K562 (cell line): ENCODE measurements around the gene NYAP1. TPM values are rescaled to one million over a fixed set of nuclear protein-coding genes. Genes with fewer than 3 reads are reported as not detected.

Source experiments
- ELF4 ChIP-seq: fragments of 450-650 bp; formaldehyde crosslinking; IDR thresholded peaks from 2 replicates; pipeline ENCODE4 v1.4.0; 2022; ENCODE audit warnings: missing genetic modification characterization
- ETV1 ChIP-seq: fragments of 450-650 bp; conservative IDR thresholded peaks from 2 replicates; pipeline ENCODE4 v1.6.1; 2016; ENCODE audit warnings: missing genetic modification characterization, control low read depth, low read depth, missing compliant biosample characterization
- MCM2 ChIP-seq: fragments of 450-650 bp; IDR thresholded peaks from 2 replicates; pipeline ENCODE4 v1.6.1; 2017; ENCODE audit warnings: low read depth, mild to moderate bottlenecking
- MTA2 ChIP-seq: fragments of 450-650 bp; IDR thresholded peaks from 2 replicates; pipeline ENCODE4 v1.6.1; 2016; ENCODE audit warnings: low read depth
- RBBP5 ChIP-seq: fragments of 200-600 bp; sonication (generic); IDR thresholded peaks from 2 replicates; pipeline ENCODE4 v1.6.1; 2012; ENCODE audit warnings: borderline replicate concordance, mild to moderate bottlenecking, low read length, control low read depth, inconsistent platforms; ENCODE audit not compliant: insufficient read depth, poor library complexity, severe bottlenecking
- SIN3A ChIP-seq, 2 experiments: fragments of 150-350 bp in 1 of 2; IDR thresholded peaks; 2 replicates each; pipeline ENCODE4 v1.6.1; 2011 to 2016; ENCODE audit warnings: borderline replicate concordance in 2 of 2, low read depth in 2 of 2, low read length in 2 of 2, mild to moderate bottlenecking in 2 of 2, moderate library complexity in 2 of 2; ENCODE audit not compliant: control insufficient read depth in 1 of 2
- SIRT6 ChIP-seq: IDR thresholded peaks from one replicate; pipeline ENCODE4 v1.6.1; 2012; ENCODE audit warnings: low read depth, mild to moderate bottlenecking, control low read depth, inconsistent platforms, low read length, moderate library complexity
- ZNF146 ChIP-seq: IDR thresholded peaks from one replicate; pipeline ENCODE4 v1.6.1; 2018; ENCODE audit warnings: missing compliant biosample characterization; ENCODE audit not compliant: unreplicated experiment
- ZNF318 ChIP-seq, 2 experiments: fragments of 450-650 bp; IDR thresholded peaks; 2 replicates each; pipeline ENCODE4 v1.6.1; 2016; ENCODE audit warnings: mild to moderate bottlenecking in 2 of 2, borderline replicate concordance in 1 of 2, low read depth in 1 of 2, moderate library complexity in 1 of 2
- polyA plus RNA-seq, 8 experiments: library from polyadenylated mRNA; depleted of rRNA in 4 of 8; stranded (reverse) in 5 of 8; unstranded in 3 of 8; fragments of >200 nt; fragmentation: Nextera tagmentation in 2 of 8; fragmentation: Illumina TruSeq in 1 of 8; extraction: Ambion mirVana in 2 of 8; extraction: Trizol in 1 of 8; gene quantifications; 2 replicates each; pipeline versions ENCODE4 v1.2.1 to v1.2.3, GENCODE V29; 2011 to 2014; ENCODE audit warnings: inconsistent platforms in 1 of 8, missing spikeins in 1 of 8
- total RNA-seq, 7 experiments: library from RNA; depleted of rRNA in 6 of 7; stranded (reverse); fragments of >200 nt in 6 of 7; fragmentation: Illumina TruSeq in 2 of 7; extraction: Trizol in 2 of 7; gene quantifications; 2 replicates each; pipeline versions ENCODE4 v1.2.1 to v1.2.3, GENCODE V29; 2011 to 2021; ENCODE audit warnings: low replicate concordance in 1 of 7
- TF ChIP-seq, protein P1 (sequence below): fragments of 250-450 bp; sonication (Bioruptor Pico); IDR thresholded peaks from 2 replicates; pipeline ENCODE4 v1.4.0; 2020; ENCODE audit warnings: mild to moderate bottlenecking, moderate library complexity
- TF ChIP-seq, protein P2 (sequence below): fragments of 250-450 bp; sonication (Bioruptor Pico); IDR thresholded peaks from 2 replicates; pipeline ENCODE4 v1.5.0; 2020; ENCODE audit warnings: mild to moderate bottlenecking

Gene NYAP1
- total and polyA plus RNA-seq, 9 of the 15 experiments (the other 6 are each of a cell fraction or from before 2014, with no cell fraction given): 0.11 to 0.88 (median 0.22) TPM; not detected in 2

GRCh38 chr7:100444311-100445278 is 39.1 kb upstream of the NYAP1 start (continued):
- TF ChIP-seq ZNF318 (IDR thresholded peaks at IDR 0.05; ENCODE audit: borderline replicate concordance in 1 of 2, low read depth in 1 of 2): peak in 1 of 2 experiments; percentile 91; a peak in 2 of 4 replicates
- TF ChIP-seq RBBP5: peak; percentile 55
- TF ChIP-seq, protein P1, sequence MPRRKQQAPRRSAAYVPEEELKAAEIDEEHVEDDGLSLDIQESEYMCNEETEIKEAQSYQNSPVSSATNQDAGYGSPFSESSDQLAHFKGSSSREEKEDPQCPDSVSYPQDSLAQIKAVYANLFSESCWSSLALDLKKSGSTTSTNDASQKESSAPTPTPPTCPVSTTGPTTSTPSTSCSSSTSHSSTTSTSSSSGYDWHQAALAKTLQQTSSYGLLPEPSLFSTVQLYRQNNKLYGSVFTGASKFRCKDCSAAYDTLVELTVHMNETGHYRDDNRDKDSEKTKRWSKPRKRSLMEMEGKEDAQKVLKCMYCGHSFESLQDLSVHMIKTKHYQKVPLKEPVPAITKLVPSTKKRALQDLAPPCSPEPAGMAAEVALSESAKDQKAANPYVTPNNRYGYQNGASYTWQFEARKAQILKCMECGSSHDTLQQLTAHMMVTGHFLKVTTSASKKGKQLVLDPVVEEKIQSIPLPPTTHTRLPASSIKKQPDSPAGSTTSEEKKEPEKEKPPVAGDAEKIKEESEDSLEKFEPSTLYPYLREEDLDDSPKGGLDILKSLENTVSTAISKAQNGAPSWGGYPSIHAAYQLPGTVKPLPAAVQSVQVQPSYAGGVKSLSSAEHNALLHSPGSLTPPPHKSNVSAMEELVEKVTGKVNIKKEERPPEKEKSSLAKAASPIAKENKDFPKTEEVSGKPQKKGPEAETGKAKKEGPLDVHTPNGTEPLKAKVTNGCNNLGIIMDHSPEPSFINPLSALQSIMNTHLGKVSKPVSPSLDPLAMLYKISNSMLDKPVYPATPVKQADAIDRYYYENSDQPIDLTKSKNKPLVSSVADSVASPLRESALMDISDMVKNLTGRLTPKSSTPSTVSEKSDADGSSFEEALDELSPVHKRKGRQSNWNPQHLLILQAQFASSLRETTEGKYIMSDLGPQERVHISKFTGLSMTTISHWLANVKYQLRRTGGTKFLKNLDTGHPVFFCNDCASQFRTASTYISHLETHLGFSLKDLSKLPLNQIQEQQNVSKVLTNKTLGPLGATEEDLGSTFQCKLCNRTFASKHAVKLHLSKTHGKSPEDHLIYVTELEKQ: peak; percentile 33
- no peak for TF ChIP-seq ZNF146 (CRISPR knock-in tag)
- TF ChIP-seq, protein P2, sequence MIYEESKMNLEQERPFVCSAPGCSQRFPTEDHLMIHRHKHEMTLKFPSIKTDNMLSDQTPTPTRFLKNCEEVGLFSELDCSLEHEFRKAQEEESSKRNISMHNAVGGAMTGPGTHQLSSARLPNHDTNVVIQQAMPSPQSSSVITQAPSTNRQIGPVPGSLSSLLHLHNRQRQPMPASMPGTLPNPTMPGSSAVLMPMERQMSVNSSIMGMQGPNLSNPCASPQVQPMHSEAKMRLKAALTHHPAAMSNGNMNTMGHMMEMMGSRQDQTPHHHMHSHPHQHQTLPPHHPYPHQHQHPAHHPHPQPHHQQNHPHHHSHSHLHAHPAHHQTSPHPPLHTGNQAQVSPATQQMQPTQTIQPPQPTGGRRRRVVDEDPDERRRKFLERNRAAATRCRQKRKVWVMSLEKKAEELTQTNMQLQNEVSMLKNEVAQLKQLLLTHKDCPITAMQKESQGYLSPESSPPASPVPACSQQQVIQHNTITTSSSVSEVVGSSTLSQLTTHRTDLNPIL: 0 out of 2 replicates have a peak, but pooled peaks have one; percentile 38
- 0 out of 2 replicates have a peak, but pooled peaks have one; percentile 44 for TF ChIP-seq MTA2
- TF ChIP-seq ETV1 (tag): peak; percentile 94
- TF ChIP-seq SIN3A (IDR thresholded peaks at IDR 0.05; ENCODE audit: borderline replicate concordance in 2 of 2, control insufficient read depth in 1 of 2, low read depth in 2 of 2, low read length in 2 of 2): no peak
- TF ChIP-seq ELF4 (CRISPR knock-in tag): peak; percentile 66
- no peak for TF ChIP-seq SIRT6
- TF ChIP-seq MCM2: no peak
